Osteoblast (primary cell): ENCODE results near the gene FAM163A. TPM values are rescaled to one million over a fixed set of nuclear protein-coding genes. Genes with fewer than 3 reads are reported as not detected.
A peak's percentile ranks its signal among the peaks of the same experiment; 100 is the strongest.

ENCODE experiments used
- DNase-seq: peaks from one replicate; pipeline ENCODE4 v3.0.0; 2011; ENCODE audit warnings: low spot score, mixed read lengths; ENCODE audit not compliant: insufficient read length; ENCODE audit errors: missing footprints
- H2AFZ ChIP-seq: 2 replicates; pipeline ENCODE4 v1.6.0; 2011; ENCODE audit warnings: mild to moderate bottlenecking, low read length
- H3K27ac ChIP-seq: 2 replicates; pipeline ENCODE4 v1.5.1; 2011; ENCODE audit warnings: mild to moderate bottlenecking, low read depth, low read length, moderate library complexity
- H3K27me3 ChIP-seq: 2 replicates; pipeline ENCODE4 v1.6.0; 2012; ENCODE audit warnings: mild to moderate bottlenecking, control low read depth, inconsistent platforms, low read length, moderate library complexity; ENCODE audit not compliant: insufficient read depth
- H3K36me3 ChIP-seq: 2 replicates; pipeline ENCODE4 v1.5.1; 2011; ENCODE audit warnings: mild to moderate bottlenecking, low read length, control low read depth, moderate library complexity; ENCODE audit not compliant: insufficient read depth
- H3K4me1 ChIP-seq: 2 replicates; pipeline ENCODE4 v1.5.1; 2011; ENCODE audit warnings: mild to moderate bottlenecking, low read length, control low read depth, moderate library complexity; ENCODE audit not compliant: insufficient read depth
- H3K4me2 ChIP-seq: 2 replicates; pipeline ENCODE4 v1.6.0; 2011; ENCODE audit warnings: mild to moderate bottlenecking, low read length; ENCODE audit not compliant: insufficient read depth
- H3K4me3 ChIP-seq: fragments of 200-600 bp; sonication (generic); 3 replicates; pipeline ENCODE4 v1.5.1; 2012; ENCODE audit warnings: mild to moderate bottlenecking, low read length, inconsistent platforms; ENCODE audit not compliant: insufficient read depth
- H3K79me2 ChIP-seq: 2 replicates; pipeline ENCODE4 v1.6.0; 2012; ENCODE audit warnings: mild to moderate bottlenecking, low read length, control low read depth, inconsistent platforms; ENCODE audit not compliant: insufficient read depth
- H3K9me3 ChIP-seq: 2 replicates; pipeline ENCODE4 v1.5.1; 2011; ENCODE audit warnings: low read depth, low read length, control low read depth
- H4K20me1 ChIP-seq: 2 replicates; pipeline ENCODE4 v1.6.0; 2012; ENCODE audit warnings: mild to moderate bottlenecking, low read length, control low read depth; ENCODE audit not compliant: insufficient read depth
- total RNA-seq: library from RNA; depleted of rRNA; stranded (reverse); fragments of >200 nt; gene quantifications from 2 replicates; pipeline ENCODE4 v1.2.3, GENCODE V29; 2012
- TF ChIP-seq, protein P1 (sequence below): IDR thresholded peaks from 2 replicates; pipeline ENCODE4 v1.5.1; 2011; ENCODE audit warnings: mild to moderate bottlenecking, low read depth, low read length, moderate library complexity; ENCODE audit errors: extremely low read depth

The FAM163A gene
- total RNA-seq, 1 donor = not detected

DNA sequence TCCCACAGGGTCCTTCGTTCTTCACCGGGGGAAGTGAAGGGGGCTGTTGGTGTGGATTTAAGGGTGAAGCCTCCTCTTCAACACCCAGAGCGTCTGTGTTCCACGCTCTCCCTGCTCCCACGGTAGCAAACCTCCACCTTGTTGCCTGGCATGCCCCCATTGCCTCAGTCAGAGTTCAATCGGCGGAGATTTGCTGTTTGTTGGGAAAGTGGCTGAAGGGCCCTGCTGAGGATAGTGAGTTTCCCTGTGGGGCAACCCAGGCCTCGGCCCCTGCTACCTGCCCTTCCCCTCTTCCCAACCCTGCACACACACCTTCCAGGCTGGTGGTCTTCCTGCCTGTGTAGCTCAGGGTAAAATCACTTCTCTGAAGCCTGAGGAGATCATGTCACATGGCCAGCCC, 74.0 kb downstream of the FAM163A start:
- TF ChIP-seq, protein P1, sequence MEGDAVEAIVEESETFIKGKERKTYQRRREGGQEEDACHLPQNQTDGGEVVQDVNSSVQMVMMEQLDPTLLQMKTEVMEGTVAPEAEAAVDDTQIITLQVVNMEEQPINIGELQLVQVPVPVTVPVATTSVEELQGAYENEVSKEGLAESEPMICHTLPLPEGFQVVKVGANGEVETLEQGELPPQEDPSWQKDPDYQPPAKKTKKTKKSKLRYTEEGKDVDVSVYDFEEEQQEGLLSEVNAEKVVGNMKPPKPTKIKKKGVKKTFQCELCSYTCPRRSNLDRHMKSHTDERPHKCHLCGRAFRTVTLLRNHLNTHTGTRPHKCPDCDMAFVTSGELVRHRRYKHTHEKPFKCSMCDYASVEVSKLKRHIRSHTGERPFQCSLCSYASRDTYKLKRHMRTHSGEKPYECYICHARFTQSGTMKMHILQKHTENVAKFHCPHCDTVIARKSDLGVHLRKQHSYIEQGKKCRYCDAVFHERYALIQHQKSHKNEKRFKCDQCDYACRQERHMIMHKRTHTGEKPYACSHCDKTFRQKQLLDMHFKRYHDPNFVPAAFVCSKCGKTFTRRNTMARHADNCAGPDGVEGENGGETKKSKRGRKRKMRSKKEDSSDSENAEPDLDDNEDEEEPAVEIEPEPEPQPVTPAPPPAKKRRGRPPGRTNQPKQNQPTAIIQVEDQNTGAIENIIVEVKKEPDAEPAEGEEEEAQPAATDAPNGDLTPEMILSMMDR = no peak
- Histone ChIP-seq H3K9me3 (no peaks in the 10 kb centered on the region), H3K27ac (no peak overlapping the region), H4K20me1 (no peaks in the 10 kb centered on the region), H3K4me2 (no peak overlapping the region), H3K36me3 (no peaks in the 10 kb centered on the region), H3K27me3 (peaks cover 35% of the 10 kb centered on the region), H3K79me2 (no peaks in the 10 kb centered on the region), H3K4me3 (no peak overlapping the region), H2AFZ (no peak overlapping the region), H3K4me1 (peaks cover 23% of the 10 kb centered on the region)
- peak; percentile 52 for DNase-seq

DNA sequence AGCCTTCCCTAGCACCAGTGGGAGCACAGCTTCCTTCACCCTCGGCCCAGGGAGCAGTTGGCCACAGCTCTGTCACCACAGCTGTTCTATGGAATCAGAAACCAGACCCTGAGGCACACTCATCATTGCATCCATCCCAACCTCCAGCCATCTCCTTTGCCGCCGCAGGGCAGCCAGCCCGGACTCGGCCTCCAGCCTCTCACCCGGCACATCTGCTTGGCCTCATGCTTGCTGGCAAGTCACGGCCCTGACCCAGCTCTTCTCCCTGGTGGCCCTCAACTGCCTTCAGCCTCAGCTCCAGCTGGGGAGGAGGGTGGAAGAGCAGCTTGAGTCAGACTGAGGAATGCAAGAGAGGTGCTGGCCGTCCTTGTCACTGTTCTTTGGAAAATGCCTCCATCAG, 74.7 kb downstream of the FAM163A start:
- peak; percentile 97 for DNase-seq
- H3K27ac ChIP-seq = no peak overlapping the region

DNA sequence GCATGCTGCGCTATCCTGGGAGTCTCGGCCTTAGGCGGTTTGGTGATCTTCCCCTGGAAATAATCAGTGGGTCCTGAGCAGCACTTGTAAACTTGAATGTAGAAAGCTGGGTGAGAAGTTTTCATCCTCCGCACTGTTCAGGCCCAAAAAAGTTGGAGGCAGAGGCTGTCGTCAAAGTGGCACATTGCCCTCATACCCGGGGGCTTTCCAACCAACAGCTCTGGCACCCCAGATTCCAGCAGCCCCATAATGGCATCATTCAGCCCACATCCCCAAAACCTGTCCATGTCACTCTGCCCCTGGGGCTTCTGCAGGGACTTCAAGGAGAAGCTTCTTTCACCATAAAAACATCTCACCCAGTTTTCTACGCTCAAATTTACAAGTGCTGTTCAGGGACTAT, 75.2 kb downstream of the FAM163A start:
- H3K27ac ChIP-seq = no peak overlapping the region
- no peak overlapping the region for H3K4me3 ChIP-seq
- no peaks in the 10 kb centered on the region for H4K20me1 ChIP-seq
- no peaks in the 10 kb centered on the region for H3K9me3 ChIP-seq
- no peaks in the 10 kb centered on the region for H3K36me3 ChIP-seq
- peaks cover 23% of the 10 kb centered on the region for H3K27me3 ChIP-seq
- TF ChIP-seq, protein P1 = no peak
- no peak for DNase-seq
- no peaks in the 10 kb centered on the region for H3K79me2 ChIP-seq
- H3K4me1 ChIP-seq = peaks cover 23% of the 10 kb centered on the region
- no peak overlapping the region for H3K4me2 ChIP-seq
- H2AFZ ChIP-seq = no peak overlapping the region

More for the DNA sequence above, 74.7 kb downstream of the FAM163A start:
- TF ChIP-seq, protein P1 = no peak
- Histone ChIP-seq H3K36me3 (no peaks in the 10 kb centered on the region), H3K4me3 (no peak overlapping the region), H2AFZ (no peak overlapping the region), H3K9me3 (no peaks in the 10 kb centered on the region), H3K4me2 (no peak overlapping the region), H3K79me2 (no peaks in the 10 kb centered on the region), H4K20me1 (no peaks in the 10 kb centered on the region), H3K27me3 (peaks cover 27% of the 10 kb centered on the region), H3K4me1 (peaks cover 23% of the 10 kb centered on the region)

DNA sequence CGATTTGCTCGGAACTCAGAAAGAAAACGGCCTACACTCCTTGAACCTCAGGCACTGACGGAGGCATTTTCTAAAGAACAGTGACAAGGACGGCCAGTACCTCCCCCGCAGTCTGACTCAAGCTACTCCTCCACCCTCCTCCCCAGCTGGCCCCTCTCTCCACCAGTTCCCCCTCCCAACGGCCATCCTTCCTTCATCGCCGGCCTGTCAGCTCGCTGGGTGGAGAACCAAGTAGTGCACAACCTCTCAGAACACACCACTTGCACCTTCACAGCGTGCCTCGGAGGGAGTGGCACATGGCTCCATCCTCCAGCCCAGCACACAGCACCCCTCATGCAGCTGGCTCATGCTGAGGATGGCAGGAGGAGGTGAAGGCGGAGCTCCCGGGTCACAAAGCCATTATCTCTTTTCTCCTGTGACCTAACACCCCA, 75.7 kb downstream of the FAM163A start:
- TF ChIP-seq, protein P1 = no peak

More for the DNA sequence above, 75.7 kb downstream of the FAM163A start:
- Histone ChIP-seq H3K4me1 (peaks cover 23% of the 10 kb centered on the region), H3K4me2 (no peak overlapping the region), H3K27ac (no peak overlapping the region), H4K20me1 (no peaks in the 10 kb centered on the region), H3K36me3 (no peaks in the 10 kb centered on the region), H3K9me3 (no peaks in the 10 kb centered on the region), H3K4me3 (no peak overlapping the region), H3K27me3 (peaks cover 18% of the 10 kb centered on the region), H3K79me2 (no peaks in the 10 kb centered on the region), H2AFZ (no peak overlapping the region)
- DNase-seq = peak; percentile 83
